Neural progenitor cell (in vitro differentiated cells): Measurements from ENCODE around the gene HIVEP1. TPM values are rescaled to one million over a fixed set of nuclear protein-coding genes. Genes with fewer than 3 reads are reported as not detected.

Experiments used
- DNase-seq: peaks from one replicate; pipeline ENCODE4 v3.0.0-alpha.2; 2016; ENCODE audit warnings: low spot score
- H2AFZ ChIP-seq: fragments of 200-600 bp; sonication (generic); replicated peaks from 2 replicates; pipeline ENCODE4 v1.6.1; 2016; ENCODE audit warnings: antibody characterized with exemption
- H3F3A ChIP-seq: fragments of 200-600 bp; sonication (generic); 2 replicates; pipeline ENCODE4 v1.6.1; 2016; ENCODE audit warnings: antibody characterized with exemption, low read depth
- H3K27ac ChIP-seq: fragments of 200-600 bp; sonication (generic); 2 replicates; pipeline ENCODE4 v1.5.1; 2016; ENCODE audit warnings: mild to moderate bottlenecking
- H3K27me3 ChIP-seq: fragments of 200-600 bp; sonication (generic); 2 replicates; pipeline ENCODE4 v1.6.1; 2016; ENCODE audit warnings: mild to moderate bottlenecking, moderate library complexity
- H3K36me3 ChIP-seq: fragments of 200-600 bp; sonication (generic); 2 replicates; pipeline ENCODE4 v1.5.1; 2016
- H3K4me1 ChIP-seq: fragments of 200-600 bp; sonication (generic); 2 replicates; pipeline ENCODE4 v1.6.1; 2016; ENCODE audit warnings: mixed run types
- H3K4me2 ChIP-seq: fragments of 200-600 bp; sonication (generic); 2 replicates; pipeline ENCODE4 v1.6.1; 2016
- H3K4me3 ChIP-seq: fragments of 200-600 bp; sonication (generic); 2 replicates; pipeline ENCODE4 v1.5.1; 2016
- H3K79me2 ChIP-seq: fragments of 200-600 bp; sonication (generic); 2 replicates; pipeline ENCODE4 v1.6.1; 2016; ENCODE audit warnings: low read depth
- H3K9ac ChIP-seq: fragments of 200-600 bp; sonication (generic); 2 replicates; pipeline ENCODE4 v1.6.1; 2016
- H3K9me3 ChIP-seq: fragments of 200-600 bp; sonication (generic); 2 replicates; pipeline ENCODE4 v1.5.1; 2016; ENCODE audit warnings: low read depth
- H4K20me1 ChIP-seq: fragments of 200-600 bp; sonication (generic); 2 replicates; pipeline ENCODE4 v1.6.1; 2016; ENCODE audit warnings: low read depth
- H3K27ac Mint-ChIP-seq: 3 replicates; pipeline ENCODE4 v1.8.0; 2021; ENCODE audit warnings: mixed read lengths
- H3K27me3 Mint-ChIP-seq: 2 replicates; pipeline ENCODE4 v1.8.0; 2022; ENCODE audit warnings: low read depth, mild to moderate bottlenecking, inconsistent platforms, moderate library complexity, mixed read lengths; ENCODE audit not compliant: insufficient read depth
- H3K36me3 Mint-ChIP-seq: 3 replicates; pipeline ENCODE4 v1.8.0; 2021; ENCODE audit warnings: mixed read lengths
- H3K4me1 Mint-ChIP-seq: 3 replicates; pipeline ENCODE4 v1.8.0; 2021; ENCODE audit warnings: mixed read lengths
- H3K4me3 Mint-ChIP-seq: 3 replicates; pipeline ENCODE4 v1.8.0; 2021; ENCODE audit warnings: mild to moderate bottlenecking, moderate library complexity, mixed read lengths
- H3K9me3 Mint-ChIP-seq: 3 replicates; pipeline ENCODE4 v1.8.0; 2020; ENCODE audit warnings: mixed read lengths
- CTCF ChIP-seq: fragments of 200-600 bp; sonication (generic); IDR thresholded peaks from 2 replicates; pipeline ENCODE4 v1.5.1; 2017; ENCODE audit warnings: antibody characterized with exemption, mild to moderate bottlenecking
- EZH2 ChIP-seq: fragments of 200-600 bp; sonication (generic); IDR thresholded peaks from 2 replicates; pipeline ENCODE4 v1.6.1; 2017; ENCODE audit warnings: antibody characterized with exemption, mild to moderate bottlenecking, moderate library complexity
- EZH2phosphoT487 ChIP-seq: fragments of 200-600 bp; sonication (generic); IDR thresholded peaks from 2 replicates; pipeline ENCODE4 v1.6.1; 2017; ENCODE audit warnings: antibody characterized with exemption
- total RNA-seq: library from RNA; depleted of rRNA; stranded (reverse); fragments of >200 nt; gene quantifications from 2 replicates; pipeline ENCODE4 v1.2.3, GENCODE V29; 2015; ENCODE audit warnings: low replicate concordance

The HIVEP1 gene
- total RNA-seq, 1 donor from 2014 or later, result 23.3 TPM

DNA sequence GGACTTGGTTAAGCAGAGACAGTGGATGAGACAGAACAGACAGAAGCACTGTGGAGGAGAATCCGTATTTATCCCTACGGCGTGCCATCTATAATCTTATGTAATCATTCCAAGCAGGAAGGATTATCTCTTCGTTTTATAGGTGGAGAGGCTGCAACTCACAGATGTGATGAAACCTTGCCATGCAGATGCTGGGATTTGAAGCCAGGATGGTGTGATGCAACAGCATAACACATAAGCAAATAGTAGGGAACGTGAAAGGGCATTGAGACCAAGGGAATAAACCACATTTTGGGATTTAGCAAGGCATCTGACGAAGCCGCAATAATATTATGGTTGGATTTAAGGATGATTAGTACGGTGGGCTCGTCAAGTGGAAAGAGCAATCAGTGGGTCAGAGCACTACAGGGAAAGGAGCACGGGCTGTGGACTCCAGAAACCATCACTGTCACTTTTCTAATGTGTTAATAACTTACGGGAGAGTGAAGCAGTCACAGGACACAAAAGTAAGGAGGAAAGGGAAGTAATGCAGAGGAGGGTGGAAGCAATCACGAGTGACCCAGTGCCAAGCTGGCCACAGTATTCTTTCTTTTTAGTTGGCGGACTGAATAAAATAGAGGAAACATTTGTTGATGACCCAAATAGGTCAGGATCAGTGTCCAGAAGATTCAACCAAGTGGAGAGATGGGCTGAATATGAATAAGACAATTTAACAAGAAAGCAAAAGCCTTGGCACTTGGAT lies 158.4 kb downstream of the HIVEP1 start:
- no peaks in the 10 kb centered on the region for H3K9me3 ChIP-seq
- H3K27ac ChIP-seq, result no peak overlapping the region
- no peak overlapping the region for H3K9ac ChIP-seq
- no peaks in the 10 kb centered on the region for H3K36me3 Mint-ChIP-seq
- H3K79me2 ChIP-seq, result no peaks in the 10 kb centered on the region
- no peak for TF ChIP-seq EZH2phosphoT487
- no peak for TF ChIP-seq CTCF
- TF ChIP-seq EZH2, result no peak
- no peaks in the 10 kb centered on the region for H3K36me3 ChIP-seq
- H3K4me3 ChIP-seq, result no peak overlapping the region
- peaks cover 2% of the 10 kb centered on the region for H3K27me3 Mint-ChIP-seq
- H3K4me1 ChIP-seq, result peaks cover 32% of the 10 kb centered on the region
- H3K4me1 Mint-ChIP-seq, result peaks cover 23% of the 10 kb centered on the region
- no peak overlapping the region for H3K4me2 ChIP-seq
- no peak overlapping the region for H2AFZ ChIP-seq
- no peaks in the 10 kb centered on the region for H4K20me1 ChIP-seq
- no peak overlapping the region for H3K4me3 Mint-ChIP-seq
- H3K9me3 Mint-ChIP-seq, result peaks cover 2% of the 10 kb centered on the region
- H3K27me3 ChIP-seq, result no peaks in the 10 kb centered on the region
- DNase-seq, result no peak
- H3K27ac Mint-ChIP-seq, result no peak overlapping the region
- peaks cover 28% of the 10 kb centered on the region for H3F3A ChIP-seq

DNA sequence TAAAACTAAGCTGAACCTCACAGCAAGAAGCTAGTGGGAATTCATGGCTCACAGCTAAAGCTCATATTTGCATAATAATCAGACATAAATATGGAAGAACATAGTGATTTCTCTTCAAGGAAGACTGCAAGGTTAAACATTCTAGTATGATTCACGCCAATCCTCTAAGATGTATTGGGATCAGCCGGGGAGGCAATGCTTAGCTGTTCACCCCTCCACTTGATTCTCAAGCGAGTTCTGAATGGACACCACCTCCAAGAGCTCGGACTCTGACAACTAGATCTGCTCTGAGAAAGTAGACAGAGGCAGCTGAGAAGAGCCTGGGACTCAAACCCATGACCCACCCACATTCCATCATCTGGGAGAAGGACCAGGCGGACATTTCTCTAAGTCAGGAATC lies 159.6 kb downstream of the HIVEP1 start:
- no peak overlapping the region for H3K9ac ChIP-seq
- peaks cover 23% of the 10 kb centered on the region for H3K4me1 Mint-ChIP-seq
- H2AFZ ChIP-seq, result no peak overlapping the region
- peaks cover 28% of the 10 kb centered on the region for H3F3A ChIP-seq
- no peaks in the 10 kb centered on the region for H3K79me2 ChIP-seq
- no peaks in the 10 kb centered on the region for H3K36me3 Mint-ChIP-seq
- H3K27ac Mint-ChIP-seq, result peak overlapping the region; percentile 64
- H3K9me3 ChIP-seq, result no peaks in the 10 kb centered on the region
- no peak overlapping the region for H3K4me2 ChIP-seq
- DNase-seq, result no peak
- H3K36me3 ChIP-seq, result no peaks in the 10 kb centered on the region
- peaks cover 2% of the 10 kb centered on the region for H3K27me3 Mint-ChIP-seq
- no peak for TF ChIP-seq EZH2phosphoT487
- TF ChIP-seq CTCF, result no peak
- TF ChIP-seq EZH2, result no peak
- H3K27ac ChIP-seq, result no peak overlapping the region
- H3K9me3 Mint-ChIP-seq, result peaks cover 2% of the 10 kb centered on the region
- peaks cover 32% of the 10 kb centered on the region for H3K4me1 ChIP-seq
- no peaks in the 10 kb centered on the region for H3K27me3 ChIP-seq
- no peaks in the 10 kb centered on the region for H4K20me1 ChIP-seq
- H3K4me3 ChIP-seq, result no peak overlapping the region
- H3K4me3 Mint-ChIP-seq, result no peak overlapping the region

DNA sequence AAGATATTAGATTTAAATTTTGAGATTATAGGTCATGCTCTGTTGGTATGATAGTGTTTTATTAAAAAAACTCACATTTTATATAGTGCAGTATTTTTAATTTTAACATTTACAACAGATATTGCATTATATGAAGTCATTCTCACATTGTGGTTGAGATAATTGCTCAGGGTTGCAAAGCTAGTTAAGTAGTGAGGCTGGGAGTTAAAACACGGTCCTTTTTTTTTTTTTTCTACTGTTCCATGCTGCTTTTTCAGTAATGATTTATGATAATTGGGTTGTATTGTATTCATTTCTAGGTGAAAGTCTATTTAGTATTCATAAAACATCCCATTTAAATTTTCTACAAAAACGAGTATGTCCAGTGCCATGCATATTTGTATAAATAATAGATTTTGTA lies 160.5 kb downstream of the HIVEP1 start:
- Mint-ChIP-seq H3K36me3 (no peaks in the 10 kb centered on the region), H3K9me3 (peaks cover 2% of the 10 kb centered on the region)
- no peak overlapping the region for H3K4me3 ChIP-seq

More for the DNA sequence above, 160.5 kb downstream of the HIVEP1 start:
- H3K27me3 ChIP-seq, result no peaks in the 10 kb centered on the region
- no peaks in the 10 kb centered on the region for H3K9me3 ChIP-seq
- H3K27ac ChIP-seq, result no peak overlapping the region
- H3K9ac ChIP-seq, result no peak overlapping the region
- DNase-seq, result no peak
- no peaks in the 10 kb centered on the region for H3K79me2 ChIP-seq
- Mint-ChIP-seq H3K4me3 (no peak overlapping the region), H3K27me3 (peaks cover 2% of the 10 kb centered on the region), H3K4me1 (peaks cover 23% of the 10 kb centered on the region), H3K27ac (no peak overlapping the region)
- H3K4me1 ChIP-seq, result peaks cover 32% of the 10 kb centered on the region
- no peak overlapping the region for H3K4me2 ChIP-seq
- no peaks in the 10 kb centered on the region for H3K36me3 ChIP-seq
- TF ChIP-seq CTCF (no peak), EZH2 (no peak), EZH2phosphoT487 (no peak)
- H2AFZ ChIP-seq, result no peak overlapping the region
- no peaks in the 10 kb centered on the region for H4K20me1 ChIP-seq
- H3F3A ChIP-seq, result peaks cover 20% of the 10 kb centered on the region
